K562 (cell line): ENCODE measurements around the gene ERP27. TPM values are rescaled to one million over a fixed set of nuclear protein-coding genes. Genes with fewer than 3 reads are reported as not detected.

Experiments used
- ATAC-seq: fragments of 200-7000 bp; cut with Tn5 transposase; 3 replicates; pipeline ENCODE4 v1.9.1; 2020; ENCODE audit warnings: moderate library complexity
- BruUV-seq: library from RNA; stranded (reverse); fragments of 400-500 nt; replicated peaks from 2 replicates; lab custom pipeline; 2021; lab: Mats Ljungman, UMichigan
- CTCF ChIA-PET: fragments of 300-600 bp; formaldehyde crosslinking; extraction: SDS; loops from one replicate; lab custom pipeline; 2021; ENCODE audit warnings: low intra/inter-chr PET ratio; lab: Yijun Ruan, JAX
- POLR2A ChIA-PET: fragments of 300-600, 350-650 bp; sonication (Branson Sonifier 250); formaldehyde crosslinking; extraction: SDS; loops from one replicate; lab custom pipeline; 2021; ENCODE audit warnings: antibody characterized with exemption, inconsistent platforms; lab: Yijun Ruan, JAX
- DNase-seq, 4 experiments: peaks; one replicate each; pipeline versions ENCODE4 v3.0.0 to v3.0.0-alpha.2; 2011 to 2018; ENCODE audit warnings: low spot score in 3 of 4, mixed read lengths in 3 of 4; ENCODE audit errors: extremely low read depth in 1 of 4
- FAIRE-seq: peaks from 2 replicates; lab custom pipeline; 2011; peaks lifted over from hg19 to GRCh38; lab: Jason Lieb, UNC
- H2AFZ ChIP-seq: 2 replicates; pipeline ENCODE4 v1.6.0; 2011; ENCODE audit warnings: low read depth, low read length, control low read depth, inconsistent platforms
- H3K27ac ChIP-seq: fragments of 200-600 bp; 3 replicates; pipeline ENCODE4 v1.8.0; 2011; ENCODE audit warnings: low read depth, mild to moderate bottlenecking, control low read depth, inconsistent platforms, low read length, moderate library complexity, mixed read lengths; ENCODE audit errors: extremely low read depth
- H3K27me3 ChIP-seq, 2 experiments: fragments of 300-600 bp in 1 of 2; 2 replicates in 1 of 2; 3 replicates in 1 of 2; pipeline versions ENCODE4 v1.6.0 to v1.8.0; 2011; ENCODE audit warnings: inconsistent platforms in 2 of 2, low read length in 2 of 2, mild to moderate bottlenecking in 1 of 2, mixed read lengths in 1 of 2, moderate library complexity in 1 of 2; ENCODE audit not compliant: control insufficient read depth in 2 of 2, insufficient read depth in 2 of 2
- H3K36me3 ChIP-seq: fragments of 300-600 bp; 3 replicates; pipeline ENCODE4 v1.8.0; 2011; ENCODE audit warnings: mild to moderate bottlenecking, low read length, inconsistent platforms; ENCODE audit not compliant: control insufficient read depth, insufficient read depth
- H3K4me1 ChIP-seq, 2 experiments: fragments of 200-600 bp in 1 of 2; replicated peaks in 1 of 2; 2 replicates in 1 of 2; 3 replicates in 1 of 2; pipeline versions ENCODE4 v1.5.1 to v1.8.0; 2011; ENCODE audit warnings: inconsistent platforms in 2 of 2, low read length in 2 of 2, mild to moderate bottlenecking in 1 of 2, mixed read lengths in 1 of 2, moderate library complexity in 1 of 2; ENCODE audit not compliant: control insufficient read depth in 2 of 2, insufficient read depth in 2 of 2
- H3K4me2 ChIP-seq: 2 replicates; pipeline ENCODE4 v1.6.1; 2011; ENCODE audit warnings: low read length, control low read depth, inconsistent platforms, mixed read lengths; ENCODE audit not compliant: insufficient read depth
- H3K4me3 ChIP-seq: fragments of 200-600 bp; sonication (generic), shearing (Covaris generic); 2 replicates; pipeline ENCODE4 v1.5.1; 2016; ENCODE audit warnings: control low read depth, inconsistent platforms
- H3K79me2 ChIP-seq: fragments of 200-600 bp; 3 replicates; pipeline ENCODE4 v1.8.0; 2011; ENCODE audit warnings: low read length, inconsistent platforms; ENCODE audit not compliant: control insufficient read depth, insufficient read depth
- H3K9ac ChIP-seq, 2 experiments: 2 replicates each; pipeline versions ENCODE4 v1.6.0 to v1.6.1; 2011; ENCODE audit warnings: low read depth in 2 of 2, low read length in 2 of 2, control low read depth in 1 of 2, inconsistent platforms in 1 of 2, mild to moderate bottlenecking in 1 of 2, mixed read lengths in 1 of 2; ENCODE audit not compliant: insufficient read depth in 1 of 2
- H3K9me1 ChIP-seq: one replicate; pipeline ENCODE4 v1.6.0; 2011; ENCODE audit warnings: inconsistent platforms, mild to moderate bottlenecking, low read length, moderate library complexity; ENCODE audit not compliant: control insufficient read depth, insufficient read depth
- H3K9me3 ChIP-seq: replicated peaks from 2 replicates; pipeline ENCODE4 v1.5.1; 2011; ENCODE audit warnings: low read depth, low read length, inconsistent platforms; ENCODE audit not compliant: control insufficient read depth, insufficient read depth
- H4K20me1 ChIP-seq: replicated peaks from 2 replicates; pipeline ENCODE4 v1.6.1; 2011; ENCODE audit warnings: low read length, inconsistent platforms, mixed read lengths; ENCODE audit not compliant: control insufficient read depth, insufficient read depth
- ATF4 ChIP-seq: fragments of 450-650 bp; formaldehyde crosslinking; IDR thresholded peaks from 2 replicates; pipeline ENCODE4 v1.4.0; 2022; ENCODE audit warnings: mild to moderate bottlenecking, moderate library complexity
- CREB5 ChIP-seq: fragments of 250-450 bp; sonication (Bioruptor Pico); IDR thresholded peaks from 2 replicates; pipeline ENCODE4 v1.5.0; 2020; ENCODE audit warnings: mild to moderate bottlenecking
- ILF3 ChIP-seq: fragments of 450-650 bp; IDR thresholded peaks from 2 replicates; pipeline ENCODE4 v1.6.1; 2018; ENCODE audit warnings: antibody characterized with exemption, mild to moderate bottlenecking, moderate library complexity, borderline replicate concordance
- LARP7 ChIP-seq: fragments of 450-650 bp; IDR thresholded peaks from 2 replicates; pipeline ENCODE4 v1.6.1; 2016
- PTBP1 ChIP-seq: fragments of 200-400 bp; formaldehyde crosslinking; IDR thresholded peaks from 2 replicates; pipeline ENCODE4 v1.6.1; 2017; ENCODE audit warnings: low read depth, low read length
- WGBS: fragments of 100-300 bp; shearing (Covaris generic); methylation state at CpG from one replicate; pipeline ENCODE4 v1.1.6; 2016; ENCODE audit warnings: low coverage, mixed read lengths; ENCODE audit not compliant: insufficient coverage; ENCODE audit errors: missing lambda C conversion rate; 5-methylcytosine and 5-hydroxymethylcytosine counted together
- in situ Hi-C: fragments of 300-500 bp; cut with MboI; formaldehyde crosslinking; loops from 4 replicates; pipeline ENCODE4 v1.15.0; 2018; ENCODE audit warnings: inconsistent platforms, mixed read lengths
- intact Hi-C: fragments of 100-400 bp; cut with micrococcal nuclease; formaldehyde crosslinking; loops from 2 replicates; pipeline ENCODE4 v1.14.2; 2022
- polyA plus RNA-seq, 8 experiments: library from polyadenylated mRNA; depleted of rRNA in 4 of 8; stranded (reverse) in 5 of 8; unstranded in 3 of 8; fragments of >200 nt; fragmentation: Nextera tagmentation in 2 of 8; fragmentation: Illumina TruSeq in 1 of 8; extraction: Ambion mirVana in 2 of 8; extraction: Trizol in 1 of 8; gene quantifications; 2 replicates each; pipeline versions ENCODE4 v1.2.1 to v1.2.3, GENCODE V29; 2011 to 2014; ENCODE audit warnings: inconsistent platforms in 1 of 8, missing spikeins in 1 of 8
- total RNA-seq, 7 experiments: library from RNA; depleted of rRNA in 6 of 7; stranded (reverse); fragments of >200 nt in 6 of 7; fragmentation: Illumina TruSeq in 2 of 7; extraction: Trizol in 2 of 7; gene quantifications; 2 replicates each; pipeline versions ENCODE4 v1.2.1 to v1.2.3, GENCODE V29; 2011 to 2021; ENCODE audit warnings: low replicate concordance in 1 of 7
- TF ChIP-seq, protein P1 (sequence below): fragments of 250-450 bp; sonication (Bioruptor Pico); IDR thresholded peaks from 2 replicates; pipeline ENCODE4 v1.5.0; 2022; ENCODE audit warnings: mild to moderate bottlenecking

The ERP27 gene
- total and polyA plus RNA-seq, 9 of the 15 experiments (the other 6 are each of a cell fraction or from before 2014, with no cell fraction given): 0.07 to 0.27 (median 0.11) TPM; not detected in 6

DNA sequence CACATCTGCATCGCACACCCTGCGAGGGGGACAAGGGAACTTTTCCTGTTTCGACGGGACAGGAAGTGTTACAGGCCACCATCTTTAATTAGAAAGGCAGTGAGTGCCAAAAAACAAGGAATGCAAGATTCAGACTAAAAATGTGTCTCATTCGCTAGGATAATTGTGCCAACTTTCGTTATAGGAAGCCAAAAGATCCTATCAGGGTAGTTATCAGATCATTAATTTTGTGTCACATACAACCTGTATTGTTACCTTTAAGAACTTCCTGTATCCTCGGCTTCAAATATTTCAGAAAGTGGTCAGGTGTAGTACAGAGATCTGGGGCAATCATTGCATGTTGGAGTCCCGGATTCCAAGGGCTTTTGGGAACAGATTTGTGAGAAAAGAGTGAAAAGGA, 33.5 kb downstream of the ERP27 start:
- Histone ChIP-seq H3K9me3 (no peaks in the 10 kb centered on the region), H3K27ac (no peak overlapping the region), H3K4me1 (no peaks in the 10 kb centered on the region; a peak in 1 of 5 replicates), H2AFZ (no peak overlapping the region), H3K9ac (no peak overlapping the region), H3K36me3 (no peaks in the 10 kb centered on the region), H3K9me1 (no peaks in the 10 kb centered on the region), H3K27me3 (no peaks in the 10 kb centered on the region), H3K4me2 (no peak overlapping the region; the same call in 1 of the 2 replicates), H3K79me2 (no peaks in the 10 kb centered on the region), H3K4me3 (no peak overlapping the region), H4K20me1 (no peaks in the 10 kb centered on the region)
- TF ChIP-seq LARP7 (no peak), ILF3 (no peak), CREB5 (CRISPR knock-in tag) (no peak), PTBP1 (no peak), ATF4 (CRISPR knock-in tag) (no peak)
- TF ChIP-seq, protein P1, sequence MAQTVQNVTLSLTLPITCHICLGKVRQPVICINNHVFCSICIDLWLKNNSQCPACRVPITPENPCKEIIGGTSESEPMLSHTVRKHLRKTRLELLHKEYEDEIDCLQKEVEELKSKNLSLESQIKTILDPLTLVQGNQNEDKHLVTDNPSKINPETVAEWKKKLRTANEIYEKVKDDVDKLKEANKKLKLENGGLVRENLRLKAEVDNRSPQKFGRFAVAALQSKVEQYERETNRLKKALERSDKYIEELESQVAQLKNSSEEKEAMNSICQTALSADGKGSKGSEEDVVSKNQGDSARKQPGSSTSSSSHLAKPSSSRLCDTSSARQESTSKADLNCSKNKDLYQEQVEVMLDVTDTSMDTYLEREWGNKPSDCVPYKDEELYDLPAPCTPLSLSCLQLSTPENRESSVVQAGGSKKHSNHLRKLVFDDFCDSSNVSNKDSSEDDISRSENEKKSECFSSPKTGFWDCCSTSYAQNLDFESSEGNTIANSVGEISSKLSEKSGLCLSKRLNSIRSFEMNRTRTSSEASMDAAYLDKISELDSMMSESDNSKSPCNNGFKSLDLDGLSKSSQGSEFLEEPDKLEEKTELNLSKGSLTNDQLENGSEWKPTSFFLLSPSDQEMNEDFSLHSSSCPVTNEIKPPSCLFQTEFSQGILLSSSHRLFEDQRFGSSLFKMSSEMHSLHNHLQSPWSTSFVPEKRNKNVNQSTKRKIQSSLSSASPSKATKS: no peak
- BruUV-seq: no TSS peak
- in situ Hi-C loops (no loop called here), intact Hi-C loops (no loop called here)
- 27% methylated on average over 4 of the region's 8 CpGs for WGBS
- DNase-seq (no peak), FAIRE-seq (no peak), ATAC-seq (no peak)
- ChIA-PET CTCF (no interaction called here), POLR2A (no interaction called here)
